B cell (primary cell): ENCODE measurements around the gene NUP214.

Source experiments
- EZH2 ChIP-seq: IDR thresholded peaks from 2 replicates; pipeline ENCODE4 v1.6.1; 2012; ENCODE audit warnings: borderline replicate concordance, low read depth, mild to moderate bottlenecking, moderate library complexity, low read length; ENCODE audit not compliant: insufficient read depth, poor library complexity, severe bottlenecking
- TF ChIP-seq, protein P1 (sequence below): fragments of 200-600 bp; IDR thresholded peaks from one replicate; pipeline ENCODE4 v1.8.0; 2022; ENCODE audit warnings: antibody characterized with exemption, mild to moderate bottlenecking

DNA sequence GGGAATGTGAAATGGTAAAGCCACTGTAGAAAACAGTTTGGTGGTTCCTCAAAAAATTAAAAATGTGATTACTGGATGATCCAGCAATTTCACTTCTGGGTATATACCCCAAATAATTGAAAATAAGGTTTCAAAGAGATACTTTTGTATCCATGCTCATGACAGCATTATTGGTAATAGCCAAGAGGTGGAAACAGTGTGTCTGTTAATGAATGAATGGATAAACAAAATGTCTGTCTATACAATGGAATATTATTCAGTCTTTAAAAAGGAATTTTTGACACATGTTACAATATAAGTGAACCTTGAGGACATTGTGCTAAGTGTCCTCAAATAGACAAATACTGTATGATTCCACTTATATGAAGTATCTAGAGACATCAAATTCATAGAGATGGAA, 40.1 kb downstream of the NUP214 start:
- TF ChIP-seq, protein P1, sequence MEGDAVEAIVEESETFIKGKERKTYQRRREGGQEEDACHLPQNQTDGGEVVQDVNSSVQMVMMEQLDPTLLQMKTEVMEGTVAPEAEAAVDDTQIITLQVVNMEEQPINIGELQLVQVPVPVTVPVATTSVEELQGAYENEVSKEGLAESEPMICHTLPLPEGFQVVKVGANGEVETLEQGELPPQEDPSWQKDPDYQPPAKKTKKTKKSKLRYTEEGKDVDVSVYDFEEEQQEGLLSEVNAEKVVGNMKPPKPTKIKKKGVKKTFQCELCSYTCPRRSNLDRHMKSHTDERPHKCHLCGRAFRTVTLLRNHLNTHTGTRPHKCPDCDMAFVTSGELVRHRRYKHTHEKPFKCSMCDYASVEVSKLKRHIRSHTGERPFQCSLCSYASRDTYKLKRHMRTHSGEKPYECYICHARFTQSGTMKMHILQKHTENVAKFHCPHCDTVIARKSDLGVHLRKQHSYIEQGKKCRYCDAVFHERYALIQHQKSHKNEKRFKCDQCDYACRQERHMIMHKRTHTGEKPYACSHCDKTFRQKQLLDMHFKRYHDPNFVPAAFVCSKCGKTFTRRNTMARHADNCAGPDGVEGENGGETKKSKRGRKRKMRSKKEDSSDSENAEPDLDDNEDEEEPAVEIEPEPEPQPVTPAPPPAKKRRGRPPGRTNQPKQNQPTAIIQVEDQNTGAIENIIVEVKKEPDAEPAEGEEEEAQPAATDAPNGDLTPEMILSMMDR: no peak
- no peak for TF ChIP-seq EZH2
